ENCODE results near the gene ACOX1.

ACOX1 gene

DNA sequence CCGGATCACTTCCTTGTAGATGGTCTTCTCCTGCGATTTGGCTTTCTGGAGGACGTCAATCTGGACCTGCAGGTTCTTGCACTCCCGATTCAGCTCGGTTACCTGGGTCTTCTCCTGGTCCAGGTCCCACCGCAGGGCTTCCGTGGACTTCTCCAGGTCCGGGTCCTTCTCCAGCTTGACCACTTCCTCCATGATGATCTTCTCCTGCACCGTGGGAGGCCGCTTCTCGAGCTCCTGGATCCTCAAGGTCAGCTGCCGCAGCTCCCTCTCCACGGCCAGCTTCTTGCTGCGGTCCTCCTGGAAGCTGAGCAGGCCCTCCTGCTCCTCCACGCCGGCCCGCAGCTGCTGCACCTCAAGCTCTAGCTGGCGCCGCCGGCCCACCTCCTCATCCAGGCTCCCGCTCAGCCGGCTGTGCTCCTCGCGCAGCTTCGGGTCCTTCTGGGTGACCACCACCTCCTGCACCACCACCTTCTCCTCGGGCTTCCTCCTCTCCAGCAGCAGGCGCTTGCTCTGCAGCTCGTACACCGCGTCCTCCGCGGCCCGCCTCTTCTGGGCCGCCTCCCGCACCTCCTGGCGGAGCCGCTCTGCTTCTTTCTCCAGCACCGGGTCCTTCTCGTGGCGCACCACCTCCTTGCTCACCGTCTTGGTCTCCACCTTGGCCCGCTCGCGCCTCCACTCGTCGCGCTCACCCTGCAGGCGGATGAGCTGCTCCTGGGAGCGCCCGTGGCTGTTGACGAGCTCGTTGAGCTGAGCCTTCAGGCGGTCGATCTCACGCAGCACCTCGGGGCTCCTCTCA lies 29.9 kb upstream of the ACOX1 start:
- DNase-seq (ENCODE audit: low read depth), result no peak
- no peak overlapping the region for H3K4me3 ChIP-seq (ENCODE audit: control insufficient read depth, low read depth, low read length)
- TF ChIP-seq CTCF (IDR thresholded peaks at IDR 0.05; ENCODE audit: control insufficient read depth, insufficient read depth, low read depth, low read length, missing control alignments), result no peak

DNA sequence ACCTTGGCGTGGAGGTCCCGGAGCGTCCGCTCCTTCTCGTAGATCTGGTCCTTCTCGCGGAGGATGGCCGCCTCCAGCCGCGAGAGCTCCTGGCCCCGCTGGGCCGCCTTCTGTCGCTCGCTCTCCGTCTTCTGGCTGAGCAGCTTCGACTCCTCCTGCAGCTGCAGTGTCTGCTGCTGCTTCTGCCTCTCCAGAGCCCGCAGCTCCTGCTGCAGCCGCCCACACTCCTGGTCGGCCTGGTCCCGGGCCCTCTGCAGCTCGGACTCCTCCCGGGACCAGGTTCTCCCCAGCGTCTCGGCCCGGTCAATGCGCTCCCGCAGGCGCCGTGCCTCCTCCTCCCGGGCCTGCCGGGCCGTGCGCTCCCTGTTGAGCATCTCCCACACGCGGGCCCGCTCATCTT lies 29.2 kb upstream of the ACOX1 start:
- DNase-seq (ENCODE audit: low read depth), result no peak
- no peak for TF ChIP-seq CTCF (IDR thresholded peaks at IDR 0.05; ENCODE audit: control insufficient read depth, insufficient read depth, low read depth, low read length, missing control alignments)
- H3K4me3 ChIP-seq (ENCODE audit: control insufficient read depth, low read depth, low read length), result no peak overlapping the region

DNA sequence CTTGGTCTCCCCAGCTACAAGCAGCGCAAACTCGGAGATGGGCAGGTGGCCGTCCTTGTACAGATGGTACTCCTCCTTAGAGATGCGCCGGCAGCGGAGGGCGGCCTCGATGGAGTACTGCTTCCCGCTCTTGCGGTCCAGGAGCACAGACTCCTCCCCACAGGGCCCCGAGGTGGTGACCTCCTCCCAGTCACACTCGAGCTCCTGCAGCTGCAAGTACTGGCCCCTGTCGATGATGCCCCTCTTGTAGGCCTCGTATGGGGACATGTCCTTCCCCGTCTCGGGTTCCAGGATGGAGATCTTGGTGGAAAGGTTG lies 28.8 kb upstream of the ACOX1 start:
- no peak for DNase-seq (ENCODE audit: low read depth)
- H3K4me3 ChIP-seq (ENCODE audit: control insufficient read depth, low read depth, low read length), result no peak overlapping the region
- no peak for TF ChIP-seq CTCF (IDR thresholded peaks at IDR 0.05; ENCODE audit: control insufficient read depth, insufficient read depth, low read depth, low read length, missing control alignments)

DNA sequence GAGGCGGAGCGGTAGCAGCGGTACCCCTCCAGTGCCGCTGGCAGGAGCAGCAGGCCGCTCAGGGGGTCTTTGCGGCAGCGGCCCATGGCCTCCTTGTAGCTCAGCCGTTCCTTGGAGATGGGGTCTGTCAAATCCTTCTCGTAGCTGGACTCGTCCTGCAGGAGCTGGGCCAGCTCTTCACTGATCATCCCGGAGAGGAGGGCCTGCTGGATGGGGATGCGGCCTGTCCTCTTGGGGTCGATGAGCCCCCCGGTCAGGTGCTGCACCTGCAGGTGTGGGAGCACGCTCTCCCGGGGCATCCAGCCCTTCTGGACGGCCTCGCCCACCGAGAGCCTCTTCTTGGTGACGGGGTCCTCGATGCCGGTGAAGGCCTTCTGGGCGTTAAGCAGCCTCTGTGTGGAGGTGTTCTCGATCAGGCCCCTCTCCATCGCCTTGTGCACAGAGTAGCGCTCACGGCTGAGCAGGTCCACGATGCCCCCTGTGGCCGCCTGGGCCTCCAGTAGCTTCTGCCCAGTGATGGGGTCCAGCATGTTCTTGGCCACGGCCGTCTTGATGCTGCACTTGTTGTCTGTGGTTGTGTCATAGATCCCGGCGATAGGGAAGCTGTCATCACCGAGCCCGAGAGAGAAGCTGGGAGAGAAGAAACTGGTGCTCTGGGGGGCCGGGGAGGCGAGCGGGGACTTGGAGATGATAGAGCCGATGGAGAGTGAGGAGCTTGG lies 28.3 kb upstream of the ACOX1 start:
- no peak for TF ChIP-seq CTCF (IDR thresholded peaks at IDR 0.05; ENCODE audit: control insufficient read depth, insufficient read depth, low read depth, low read length, missing control alignments)
- DNase-seq (ENCODE audit: low read depth), result no peak
- H3K4me3 ChIP-seq (ENCODE audit: control insufficient read depth, low read depth, low read length), result no peak overlapping the region

- peak; percentile 71 for TF ChIP-seq CTCF (IDR thresholded peaks at IDR 0.05; ENCODE audit: control insufficient read depth, insufficient read depth, low read depth, low read length, missing control alignments)
- no peak for DNase-seq (ENCODE audit: low read depth)
- H3K4me3 ChIP-seq (ENCODE audit: control insufficient read depth, low read depth, low read length), result no peak overlapping the region
These were observed 26.5 kb upstream of the ACOX1 start for GRCh38 chr17:76005263-76006149.

DNA sequence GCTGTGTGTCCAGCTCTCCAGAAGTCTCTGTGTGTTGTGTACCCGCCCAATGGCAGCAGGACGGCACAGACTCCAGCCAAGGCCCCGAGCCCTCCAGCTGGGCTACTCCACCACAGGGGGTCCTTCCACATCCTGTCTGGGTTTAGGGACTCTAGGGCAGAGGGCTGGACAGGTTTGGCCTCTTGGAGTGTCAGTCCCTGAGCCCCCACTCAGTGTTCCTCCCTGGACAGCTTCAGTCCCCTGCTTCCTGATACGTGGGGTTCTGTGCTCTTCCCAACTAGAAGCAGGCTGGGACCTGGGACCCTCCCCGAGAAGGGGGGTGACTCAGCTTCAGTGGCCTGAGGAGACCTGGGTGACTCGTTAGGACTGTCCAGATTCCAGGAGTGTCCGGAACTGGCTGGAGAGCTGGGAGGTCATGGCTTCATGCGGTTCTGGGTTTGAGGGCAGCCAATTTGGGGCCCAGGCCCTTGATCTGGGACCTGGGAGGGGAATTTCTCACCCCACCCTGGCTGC lies 25.8 kb upstream of the ACOX1 start:
- no peak overlapping the region for H3K4me3 ChIP-seq (ENCODE audit: control insufficient read depth, low read depth, low read length)
- DNase-seq (ENCODE audit: low read depth), result no peak
- no peak for TF ChIP-seq CTCF (IDR thresholded peaks at IDR 0.05; ENCODE audit: control insufficient read depth, insufficient read depth, low read depth, low read length, missing control alignments)

Data from AG09309 (cell line).